HG03139 (cell line): ENCODE results near the gene FOXP4.

Source experiments
- ATAC-seq: cut with Tn5 transposase; IDR thresholded peaks from one replicate; pipeline ENCODE4 v1.9.1; 2021; ENCODE audit not compliant: unreplicated experiment

The FOXP4 gene

DNA sequence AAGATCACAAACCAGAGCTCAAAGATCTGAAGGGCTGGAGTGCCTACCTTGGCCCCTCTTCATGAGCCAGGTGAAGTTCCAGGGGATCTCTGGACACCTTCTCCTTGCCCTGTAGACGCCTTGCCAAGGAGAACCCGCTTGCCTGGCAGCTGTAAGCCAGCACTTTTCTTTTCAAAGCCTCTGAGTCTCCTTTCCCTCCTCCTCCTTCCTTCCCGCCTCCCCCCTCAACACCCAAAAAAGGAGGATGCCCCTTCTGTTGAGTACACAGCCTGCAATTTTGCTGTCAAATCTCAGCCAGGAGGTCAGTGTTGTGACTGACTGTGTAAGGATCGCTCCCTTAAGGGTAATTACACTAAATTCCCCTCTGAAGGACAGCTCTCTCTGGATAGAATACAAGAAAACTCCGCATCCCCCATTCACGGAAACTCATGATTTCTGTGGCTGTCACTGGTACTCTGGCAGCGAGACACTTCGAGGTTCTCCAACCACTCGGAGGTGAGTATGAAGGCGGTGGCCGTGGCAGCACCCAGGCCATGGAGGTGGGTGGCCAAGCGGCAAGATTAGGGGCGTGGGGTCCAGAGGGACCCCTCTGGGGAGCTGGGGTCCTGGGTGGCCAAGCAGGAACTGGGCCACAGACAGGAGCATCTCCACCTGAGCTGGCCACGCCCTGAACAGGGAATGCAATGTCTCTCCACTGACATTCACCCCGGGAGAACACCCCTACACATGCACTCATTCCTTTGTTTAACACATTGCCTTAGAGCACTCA, 23.2 kb upstream of the FOXP4 start:
- ATAC-seq: no peak

DNA sequence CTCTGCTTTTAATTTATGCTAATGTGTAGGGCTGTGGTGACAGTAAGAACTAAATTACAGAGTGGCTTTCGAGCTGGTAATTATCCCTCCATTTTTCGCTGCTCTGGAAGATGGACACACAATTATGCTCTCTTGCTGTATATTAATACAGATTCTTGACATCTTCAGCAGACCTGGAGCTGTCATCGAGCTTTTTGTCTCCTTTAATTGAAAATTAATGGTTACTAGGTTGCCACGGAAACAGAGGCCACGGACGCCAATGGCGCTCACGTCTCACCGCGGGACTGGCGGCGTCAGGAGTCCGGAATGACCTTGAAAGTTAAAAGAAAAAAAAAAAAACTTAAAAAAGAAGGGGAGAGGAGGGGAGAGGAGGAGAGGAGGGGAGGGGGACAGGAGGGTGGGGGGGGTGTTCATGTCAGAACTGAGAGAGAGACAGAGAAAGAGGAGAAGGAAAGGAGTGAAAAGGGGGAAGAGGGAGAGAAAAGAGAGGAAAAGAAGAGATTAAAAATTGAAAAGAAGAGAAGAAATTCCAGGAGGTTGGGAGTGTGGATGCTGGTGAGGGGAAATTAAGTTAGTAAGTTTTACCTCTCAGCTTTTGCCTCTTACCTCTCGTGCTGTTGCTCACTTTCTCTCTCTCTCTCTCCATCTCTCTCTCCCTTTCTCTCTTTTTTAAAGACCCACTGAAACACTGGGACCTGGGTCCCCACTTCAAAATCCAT, 22.1 kb upstream of the FOXP4 start:
- ATAC-seq: no peak

DNA sequence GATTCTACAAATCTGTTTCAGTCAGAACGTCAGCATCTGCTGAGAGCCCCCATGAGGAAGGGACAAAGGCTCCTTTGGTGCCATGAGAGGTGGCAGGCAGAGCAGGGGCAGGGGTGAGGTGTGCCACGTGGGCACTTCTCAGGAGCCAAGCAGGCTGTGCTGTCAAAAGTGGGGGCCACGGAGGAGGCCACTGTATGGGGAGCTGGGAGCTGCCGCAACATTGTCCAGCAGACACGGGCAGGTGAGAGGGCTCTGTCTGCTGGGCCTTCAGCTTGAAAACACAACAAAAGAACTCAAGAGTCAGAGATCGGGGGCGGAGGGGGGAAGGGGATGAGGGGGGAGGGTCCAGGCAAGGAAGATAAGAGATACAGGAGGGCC, 21.6 kb upstream of the FOXP4 start:
- ATAC-seq: no peak

DNA sequence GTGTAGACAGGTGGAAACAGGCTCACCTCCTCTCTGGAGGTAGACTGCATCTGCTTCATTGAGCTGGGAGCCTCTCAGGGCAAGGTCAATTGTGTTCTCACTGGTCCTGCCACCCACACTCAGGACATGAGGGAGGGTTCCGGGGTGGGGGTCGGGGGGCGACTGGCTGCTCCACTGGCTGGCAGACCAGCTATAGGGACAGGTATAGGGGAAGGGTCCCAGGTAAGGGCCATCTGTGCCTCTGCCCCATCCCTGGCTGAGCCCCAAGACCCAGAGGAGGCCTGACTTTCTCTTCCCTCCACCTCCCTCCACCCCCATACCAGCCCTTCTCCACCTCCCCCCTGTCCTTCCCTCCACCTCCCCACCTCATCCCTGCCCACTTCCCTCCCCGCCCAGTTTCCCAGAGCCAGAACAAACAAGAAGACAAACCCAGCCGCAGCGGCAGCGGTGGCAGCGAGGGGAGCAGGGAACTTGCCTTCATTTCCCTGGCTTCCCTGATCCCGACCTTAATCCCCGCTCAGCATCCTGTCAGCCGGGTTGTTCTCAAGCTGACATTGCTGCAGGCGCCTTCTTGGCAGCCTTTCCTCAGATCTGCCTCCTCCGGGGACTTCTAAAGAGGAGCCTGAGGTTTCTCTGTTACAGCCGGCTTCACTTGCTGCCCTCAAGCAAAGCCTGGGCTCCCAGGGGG, 18.3 kb upstream of the FOXP4 start:
- no peak for ATAC-seq

DNA sequence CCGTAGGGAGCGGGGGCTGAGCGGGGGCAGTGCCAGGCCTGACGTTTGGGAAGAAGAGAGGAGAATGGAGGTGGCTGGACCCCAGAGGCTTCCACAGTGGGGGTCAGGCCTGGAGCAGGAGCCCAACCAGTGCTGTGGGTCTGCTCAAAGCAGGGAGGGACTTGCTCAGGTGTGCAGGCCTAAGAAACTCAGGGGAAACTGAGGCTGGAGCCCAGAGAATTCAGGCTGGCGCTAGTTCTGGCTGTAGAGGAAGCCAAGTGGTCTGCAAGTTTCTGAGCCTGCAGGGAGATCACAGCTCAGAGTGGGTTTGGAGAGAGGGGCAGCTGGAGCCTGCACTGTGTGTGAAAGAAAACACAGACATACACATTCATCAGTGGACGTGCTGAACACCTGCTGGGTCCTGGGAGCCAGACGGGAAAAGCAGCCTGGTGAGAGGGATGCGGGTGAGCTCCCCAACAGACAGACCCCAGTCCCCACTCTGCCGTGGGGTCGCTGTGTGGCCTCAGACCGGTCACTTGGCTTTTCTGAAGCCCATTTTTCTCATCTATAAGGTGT, 17.7 kb upstream of the FOXP4 start:
- ATAC-seq: no peak

DNA sequence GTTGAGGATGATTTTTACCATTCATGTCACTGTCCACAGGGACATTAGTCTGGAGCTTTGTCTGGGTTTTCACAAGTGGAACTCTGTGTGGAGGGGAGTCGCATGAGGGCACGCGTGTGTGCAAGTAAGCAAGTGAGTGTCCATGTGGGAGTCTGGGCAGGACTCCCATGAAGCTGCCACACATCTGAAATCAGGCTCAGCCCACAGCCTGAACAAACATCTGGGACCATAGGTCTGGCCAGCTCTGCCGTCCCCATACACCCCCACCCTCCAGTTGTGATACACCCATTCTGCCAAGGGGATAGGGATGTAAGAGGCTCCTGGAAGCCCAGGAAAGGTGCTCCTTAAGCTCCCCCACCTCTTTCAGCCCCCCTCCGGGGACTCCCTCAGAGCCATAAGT, 17.1 kb upstream of the FOXP4 start:
- no peak for ATAC-seq

DNA sequence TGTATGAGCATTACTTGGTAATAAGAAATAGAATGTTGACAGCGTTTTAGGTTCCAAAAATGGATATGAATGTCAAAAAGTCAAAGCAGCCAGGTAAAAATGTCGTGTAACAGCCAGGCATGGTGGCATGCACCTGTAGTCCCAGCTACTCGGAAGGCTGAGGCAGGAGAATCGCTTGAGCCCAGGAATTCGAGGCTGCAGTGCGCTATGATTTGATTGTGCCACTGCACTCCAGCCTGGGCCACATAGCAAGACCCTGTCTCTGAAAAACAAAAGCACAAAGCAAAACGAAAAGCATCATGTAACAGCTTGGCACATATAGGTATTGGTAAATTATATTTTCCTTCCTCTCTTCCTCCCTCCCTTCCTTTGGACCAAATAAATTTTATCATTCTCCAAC, 16.2 kb upstream of the FOXP4 start:
- no peak for ATAC-seq

DNA sequence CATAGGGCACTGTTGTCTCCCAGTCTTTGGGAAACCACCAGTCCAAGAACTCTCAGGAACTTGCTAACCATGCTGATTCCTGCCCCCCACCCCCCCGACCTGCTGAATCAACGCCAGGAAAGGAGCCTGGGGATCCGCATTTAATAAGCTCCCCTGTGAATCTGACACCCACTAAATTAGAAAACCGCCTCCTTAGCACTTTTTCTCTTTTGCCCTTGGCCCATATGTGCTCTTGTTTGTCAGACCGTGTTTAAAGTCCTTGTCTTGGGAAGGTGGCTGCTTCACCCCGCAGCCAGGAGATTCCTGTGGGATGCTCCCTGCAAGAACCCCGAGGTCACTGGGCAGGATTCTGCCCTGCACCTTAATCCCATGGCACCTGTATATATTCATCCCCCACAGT, 15.7 kb upstream of the FOXP4 start:
- ATAC-seq: no peak

DNA sequence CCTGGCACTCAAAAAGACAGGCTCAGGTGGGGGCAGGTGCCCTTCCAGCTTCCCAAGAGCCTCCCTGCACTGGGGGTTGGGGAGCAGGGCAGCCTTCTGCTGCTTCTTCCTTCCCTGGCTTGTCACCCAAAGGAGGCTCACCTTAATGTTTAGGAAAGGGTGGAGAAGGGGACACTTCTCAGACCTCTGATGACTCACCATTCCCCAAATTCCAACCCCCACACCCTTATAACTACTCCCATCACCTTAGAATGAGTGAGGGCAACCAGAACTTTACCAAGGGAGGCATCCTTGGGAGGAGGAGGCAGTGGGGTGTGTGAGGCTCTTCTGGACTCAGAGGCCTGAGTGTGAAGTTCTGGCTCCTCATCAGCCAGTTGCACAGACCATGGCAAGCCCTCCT, 15.2 kb upstream of the FOXP4 start:
- ATAC-seq: no peak

DNA sequence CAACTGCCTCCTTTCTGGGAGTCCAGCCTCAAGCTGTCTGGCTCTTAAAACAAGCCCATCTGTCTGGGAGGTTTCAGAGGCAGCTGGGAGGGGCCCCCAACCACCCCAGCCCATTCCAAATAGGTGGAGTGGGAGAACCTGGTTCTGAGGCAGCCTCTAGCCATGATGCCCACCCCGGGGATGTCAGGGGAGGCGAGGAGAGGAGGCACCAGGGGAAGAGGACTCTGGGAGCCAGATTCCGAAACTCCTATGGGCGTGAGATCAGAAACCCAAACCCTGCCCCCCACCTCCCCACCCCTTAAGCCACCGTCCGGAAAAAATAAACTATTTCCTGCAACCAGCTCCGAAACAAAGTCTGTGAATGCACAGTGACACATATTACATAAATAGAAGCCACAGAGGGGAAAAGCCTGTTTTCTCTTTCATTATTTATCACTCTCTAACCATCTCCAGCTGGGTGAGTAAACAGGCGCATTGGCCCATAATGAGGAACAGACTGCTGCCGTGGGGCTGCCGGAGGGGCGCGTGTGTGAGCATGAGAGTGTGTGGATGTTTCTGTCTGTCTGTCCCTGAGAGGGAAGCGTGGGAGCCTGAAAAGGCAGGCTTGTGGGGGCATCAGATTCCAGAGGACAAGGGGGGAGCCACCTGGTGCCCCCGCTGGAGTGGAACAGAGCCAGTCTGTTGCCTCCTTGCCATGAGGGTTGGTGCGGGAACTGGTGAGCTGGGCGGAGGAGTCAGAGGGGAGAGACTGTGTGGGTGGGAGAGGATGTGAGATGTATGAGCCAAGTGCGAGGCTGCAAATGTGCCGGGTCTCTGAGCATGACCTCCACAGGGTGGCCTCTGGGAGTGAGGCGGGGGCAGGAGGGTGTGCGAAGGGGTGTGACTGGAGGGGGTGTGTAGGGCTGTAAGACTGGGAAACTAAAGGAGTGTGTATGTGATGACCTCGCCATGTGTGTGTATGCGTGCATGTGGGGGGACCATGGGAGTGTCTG, 14.3 kb upstream of the FOXP4 start:
- ATAC-seq: peak; percentile 80

DNA sequence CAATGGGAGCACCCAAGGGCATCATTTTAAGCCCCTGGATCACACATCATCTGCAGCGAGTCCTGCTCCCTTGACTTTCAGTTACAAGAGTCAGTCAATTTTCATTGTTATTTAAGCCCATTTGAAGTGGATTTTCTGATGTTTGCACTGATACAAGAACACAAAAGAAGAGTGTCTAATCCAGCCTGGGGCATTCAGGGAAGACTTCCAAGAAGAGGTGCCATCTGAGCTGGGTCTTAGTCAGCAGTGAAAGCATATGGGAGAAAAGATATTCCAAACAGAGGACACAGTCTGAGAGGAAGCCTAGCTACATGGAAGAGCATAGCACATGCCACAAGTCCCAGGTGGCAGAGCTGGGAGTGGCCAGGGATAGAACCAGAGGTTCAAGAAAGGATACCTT, 10.4 kb upstream of the FOXP4 start:
- ATAC-seq: no peak

DNA sequence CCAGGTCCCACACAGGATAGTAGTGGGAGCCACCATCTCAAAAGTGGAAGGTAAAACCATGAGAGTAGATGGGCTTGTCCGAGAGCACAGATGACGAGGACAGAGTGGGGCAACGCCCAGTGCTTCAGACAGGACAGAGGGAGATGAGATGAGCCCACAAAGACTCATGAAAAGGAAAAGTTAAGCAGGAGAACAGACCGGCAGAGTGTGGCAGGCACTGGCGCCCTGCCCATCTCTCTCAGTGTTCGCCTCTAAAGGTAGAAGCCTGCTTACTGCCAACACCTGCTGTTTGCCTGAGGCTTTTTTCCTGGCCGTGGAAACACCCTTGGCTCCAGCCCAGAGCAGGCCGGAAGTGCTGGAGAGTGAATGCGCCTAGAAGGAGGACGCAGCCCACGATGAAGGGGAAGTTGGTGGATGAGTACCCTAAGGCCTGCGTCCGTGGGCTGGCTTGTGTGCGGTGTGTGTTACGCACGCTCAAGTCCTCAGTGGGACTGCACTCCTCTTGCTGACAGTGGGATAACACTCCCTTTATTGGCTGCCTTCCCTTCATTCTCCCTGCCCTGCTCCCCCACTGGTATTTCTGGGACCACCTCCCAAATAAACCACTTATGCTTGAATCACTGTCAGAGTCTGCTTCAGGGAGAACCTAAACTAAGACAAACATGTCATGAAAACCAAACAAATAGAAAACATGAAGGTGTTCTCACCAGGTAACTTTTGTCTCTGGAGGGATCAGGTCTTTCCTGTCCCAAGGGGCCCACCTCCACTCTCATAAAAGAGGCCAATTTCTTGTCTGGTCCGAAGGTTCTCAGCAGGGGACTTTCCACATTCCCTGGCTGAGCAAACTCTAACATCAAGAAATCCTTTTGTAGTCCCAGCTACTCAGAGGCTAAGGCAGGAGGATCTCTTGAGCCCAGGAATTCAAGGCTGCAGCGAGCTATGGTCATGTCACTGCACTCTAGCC, 9.1 kb upstream of the FOXP4 start:
- no peak for ATAC-seq

DNA sequence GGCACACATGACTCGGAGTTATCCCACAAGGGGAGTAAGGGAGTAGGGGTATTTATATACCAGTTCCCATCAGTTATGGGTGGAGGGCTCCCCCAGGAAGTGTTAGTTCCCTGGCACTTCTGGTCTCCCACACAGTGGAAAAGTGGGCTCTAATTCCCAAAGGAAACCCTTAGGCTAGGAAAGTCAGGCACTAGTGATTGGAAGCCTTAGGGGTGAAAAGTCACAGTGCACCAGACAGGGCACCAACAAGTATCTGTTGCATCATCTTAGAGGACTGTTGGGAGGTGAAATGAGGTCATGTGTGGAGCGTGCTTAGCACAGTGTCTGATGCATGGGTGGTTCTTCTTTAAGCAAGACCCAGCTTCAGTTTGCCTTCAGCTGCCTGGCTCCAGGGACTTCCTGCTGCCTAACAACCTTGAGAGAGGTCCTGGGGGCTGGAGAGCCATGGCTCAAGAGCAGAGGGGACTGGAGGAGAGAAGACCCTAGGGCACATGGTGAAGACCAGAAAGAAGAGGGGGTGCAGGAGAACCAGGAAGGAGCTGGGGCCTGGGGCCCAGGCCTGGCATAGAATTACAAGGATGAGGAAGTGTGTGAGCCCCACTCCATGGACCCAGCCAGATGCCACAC, 7.5 kb upstream of the FOXP4 start:
- ATAC-seq: no peak

DNA sequence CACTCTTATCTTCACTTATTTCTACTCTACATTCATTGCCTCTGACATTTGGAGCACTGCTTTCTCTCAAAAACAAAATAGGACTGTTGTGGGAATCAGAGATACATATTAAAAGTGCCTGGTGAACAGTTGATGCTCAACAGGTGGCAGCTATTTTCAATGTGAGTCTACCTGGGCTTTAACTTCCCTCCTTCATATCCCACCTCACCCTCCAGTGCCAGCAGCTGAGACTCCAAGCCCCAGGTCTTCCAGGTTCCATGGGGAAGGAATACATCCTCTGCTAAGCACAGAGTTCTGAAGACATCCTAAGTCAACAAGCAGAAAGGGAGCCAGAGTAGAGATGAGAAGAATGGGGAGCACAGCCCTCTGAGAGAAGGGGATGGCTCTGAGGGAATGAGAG, 7.0 kb upstream of the FOXP4 start:
- no peak for ATAC-seq

DNA sequence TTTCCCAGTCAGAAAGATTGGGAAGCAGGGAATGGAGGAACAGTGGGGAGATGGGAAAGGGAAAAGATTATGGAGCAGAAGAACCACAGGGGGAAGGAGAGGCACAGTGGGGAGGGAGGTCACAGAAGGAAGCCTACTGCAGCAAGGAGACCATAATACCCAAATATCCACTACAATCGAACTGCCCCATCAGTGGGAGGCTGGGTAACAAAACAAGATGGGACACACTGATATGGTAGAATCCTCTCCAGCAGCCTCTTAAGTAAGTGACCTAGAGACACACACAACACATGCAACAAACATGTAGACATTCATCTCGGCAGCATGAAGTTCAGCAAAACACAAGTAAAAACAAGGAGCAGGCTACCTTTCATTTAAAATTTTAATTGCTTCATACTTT, 4.8 kb upstream of the FOXP4 start:
- no peak for ATAC-seq

DNA sequence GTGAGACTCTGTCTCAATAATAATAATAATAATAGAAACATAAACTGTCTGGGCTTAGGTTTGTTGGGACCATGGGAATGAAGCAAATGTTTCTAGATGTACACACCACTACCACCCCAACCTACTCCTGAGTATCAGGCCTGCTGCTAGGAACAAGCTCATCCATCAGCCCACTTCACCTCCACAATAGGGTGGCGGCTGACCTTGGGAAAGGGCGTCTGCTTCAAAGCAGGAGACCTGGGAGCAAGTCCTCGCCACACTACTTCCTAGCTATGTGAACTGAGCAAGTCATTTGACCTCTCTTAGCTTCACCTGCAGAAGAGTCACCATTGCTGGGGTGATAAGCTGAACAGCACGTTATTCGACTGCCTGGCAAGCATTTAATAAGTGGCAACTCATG, 3.1 kb upstream of the FOXP4 start:
- ATAC-seq: no peak

DNA sequence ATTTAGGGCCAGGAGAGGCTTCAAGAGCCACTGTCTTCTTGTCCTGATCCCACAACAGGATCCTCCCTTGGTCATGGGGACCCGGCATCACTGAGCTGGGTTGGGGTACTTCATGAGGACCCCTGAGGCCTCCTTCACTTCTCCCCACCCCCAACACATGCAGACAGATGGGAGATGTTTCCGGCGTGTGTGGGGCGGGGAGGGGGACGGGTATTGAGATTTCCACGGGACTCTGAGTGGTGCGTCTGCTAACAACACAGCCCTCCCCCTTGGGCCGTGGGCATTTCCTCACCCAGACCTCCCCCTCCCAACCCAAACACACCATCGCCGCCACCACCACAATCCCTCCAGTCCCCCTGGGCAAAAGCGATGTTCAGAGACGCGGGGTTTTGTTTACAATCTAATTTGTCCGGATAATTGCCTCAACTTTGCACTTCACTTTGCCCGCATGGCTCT, 906 bp upstream of the FOXP4 start:
- ATAC-seq: no peak

DNA sequence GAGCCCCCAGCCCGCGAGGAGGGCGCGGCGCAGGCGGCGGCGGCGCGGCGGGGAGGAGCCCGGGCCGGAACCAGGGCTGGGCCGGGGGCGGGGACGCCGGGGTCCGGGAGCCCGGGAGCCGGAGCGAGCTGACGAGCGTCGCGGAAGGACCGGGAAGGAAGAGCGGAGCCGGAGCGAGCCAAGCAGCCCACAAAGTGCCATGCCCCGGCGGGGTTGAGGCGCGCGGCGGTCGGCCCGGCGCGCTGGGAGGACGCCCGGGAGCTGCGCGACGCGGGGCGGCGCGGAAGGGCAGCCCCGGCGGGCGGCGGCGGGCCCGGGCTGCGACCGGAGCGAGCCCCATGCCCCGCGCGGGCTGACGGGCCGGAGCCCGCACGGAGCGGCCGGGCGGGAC, 289 bp downstream of the FOXP4 start:
- ATAC-seq: peak; percentile 32
